Activated T-helper 17 cell treated with anti-CD3 and anti-CD28 coated beads, Interleukin-2, amount 50 U/mL, for 72 hours (primary cell): Measurements from ENCODE around the gene WIPF2. TPM values are rescaled to one million over a fixed set of nuclear protein-coding genes. Genes with fewer than 3 reads are reported as not detected.
A peak's percentile ranks its signal among the peaks of the same experiment; 100 is the strongest.
"Not testable (repeated sequence)": the region's sequence is repeated elsewhere in the genome, so short reads cannot be mapped to it uniquely, and the experiment has no call there.

Source experiments
- ATAC-seq: fragments of 150-1000 bp; cut with Tn5 transposase; replicated peaks from 2 replicates; pipeline ENCODE4 v1.10.0; 2021; ENCODE audit warnings: mild to moderate bottlenecking, moderate library complexity
- H3K27ac Mint-ChIP-seq: one replicate; pipeline ENCODE4 v1.8.0; 2022; ENCODE audit warnings: mixed read lengths
- H3K27me3 Mint-ChIP-seq: one replicate; pipeline ENCODE4 v1.8.0; 2022; ENCODE audit warnings: mixed read lengths
- H3K36me3 Mint-ChIP-seq: one replicate; pipeline ENCODE4 v1.8.0; 2022; ENCODE audit warnings: low read depth, mild to moderate bottlenecking, mixed read lengths
- H3K4me1 Mint-ChIP-seq: one replicate; pipeline ENCODE4 v1.8.0; 2022; ENCODE audit warnings: mixed read lengths
- H3K4me3 Mint-ChIP-seq: one replicate; pipeline ENCODE4 v1.8.0; 2022; ENCODE audit warnings: mild to moderate bottlenecking, mixed read lengths
- H3K9me3 Mint-ChIP-seq: one replicate; pipeline ENCODE4 v1.8.0; 2022; ENCODE audit warnings: mixed read lengths
- total RNA-seq, 2 donors: library from RNA; stranded (reverse); gene quantifications; one replicate each; pipeline ENCODE4 v1.2.3, GENCODE V29; 2022

The WIPF2 gene
- total RNA-seq, 2 donors from 2014 or later, result 25.1 to 38.0 TPM

- peaks cover 9% of the 10 kb centered on the region for H3K36me3 Mint-ChIP-seq
- peaks cover 8% of the 10 kb centered on the region for H3K4me1 Mint-ChIP-seq
- H3K4me3 Mint-ChIP-seq, result no peak overlapping the region
- H3K27ac Mint-ChIP-seq, result no peak overlapping the region
- no peak for ATAC-seq
- H3K27me3 Mint-ChIP-seq, result no peaks in the 10 kb centered on the region
- H3K9me3 Mint-ChIP-seq, result no peaks in the 10 kb centered on the region
These were observed 37.9 kb upstream of the WIPF2 start for GRCh38 chr17:40181205-40181604.

GRCh38 chr17:40182606-40183005 lies 36.5 kb upstream of the WIPF2 start:
- H3K36me3 Mint-ChIP-seq, result no peaks in the 10 kb centered on the region
- no peak overlapping the region for H3K4me3 Mint-ChIP-seq
- no peaks in the 10 kb centered on the region for H3K4me1 Mint-ChIP-seq
- no peaks in the 10 kb centered on the region for H3K9me3 Mint-ChIP-seq
- H3K27ac Mint-ChIP-seq, result no peak overlapping the region
- ATAC-seq, result no peak
- no peaks in the 10 kb centered on the region for H3K27me3 Mint-ChIP-seq

- Mint-ChIP-seq H3K27me3 (no peaks in the 10 kb centered on the region), H3K4me1 (no peaks in the 10 kb centered on the region), H3K4me3 (no peak overlapping the region), H3K36me3 (no peaks in the 10 kb centered on the region), H3K9me3 (no peaks in the 10 kb centered on the region), H3K27ac (no peak overlapping the region)
- no peak for ATAC-seq
These were observed 31.9 kb upstream of the WIPF2 start for GRCh38 chr17:40187238-40187637.

DNA sequence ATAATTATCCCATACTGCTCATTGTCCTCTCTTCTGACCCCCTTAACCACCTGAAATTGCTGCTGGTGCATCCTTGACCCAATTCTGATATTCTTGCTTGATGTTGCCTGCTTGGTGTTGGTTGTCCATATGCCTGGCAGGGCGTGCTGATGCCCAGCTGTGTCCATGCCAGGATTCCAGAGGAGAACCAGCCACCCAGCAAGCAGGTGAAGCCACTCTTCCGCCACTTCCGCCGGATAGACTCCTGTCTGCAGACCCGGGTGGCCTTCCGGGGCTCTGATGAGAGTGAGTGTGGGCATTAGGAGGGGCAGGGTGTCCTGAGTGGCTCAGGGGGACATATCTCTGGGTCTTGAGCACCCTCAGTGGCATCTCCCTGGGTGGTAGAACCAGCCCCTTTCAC lies 30.4 kb upstream of the WIPF2 start:
- no peak for ATAC-seq
- Mint-ChIP-seq H3K4me1 (no peaks in the 10 kb centered on the region), H3K4me3 (no peak overlapping the region), H3K36me3 (no peaks in the 10 kb centered on the region), H3K9me3 (no peaks in the 10 kb centered on the region), H3K27ac (no peak overlapping the region), H3K27me3 (no peaks in the 10 kb centered on the region)

DNA sequence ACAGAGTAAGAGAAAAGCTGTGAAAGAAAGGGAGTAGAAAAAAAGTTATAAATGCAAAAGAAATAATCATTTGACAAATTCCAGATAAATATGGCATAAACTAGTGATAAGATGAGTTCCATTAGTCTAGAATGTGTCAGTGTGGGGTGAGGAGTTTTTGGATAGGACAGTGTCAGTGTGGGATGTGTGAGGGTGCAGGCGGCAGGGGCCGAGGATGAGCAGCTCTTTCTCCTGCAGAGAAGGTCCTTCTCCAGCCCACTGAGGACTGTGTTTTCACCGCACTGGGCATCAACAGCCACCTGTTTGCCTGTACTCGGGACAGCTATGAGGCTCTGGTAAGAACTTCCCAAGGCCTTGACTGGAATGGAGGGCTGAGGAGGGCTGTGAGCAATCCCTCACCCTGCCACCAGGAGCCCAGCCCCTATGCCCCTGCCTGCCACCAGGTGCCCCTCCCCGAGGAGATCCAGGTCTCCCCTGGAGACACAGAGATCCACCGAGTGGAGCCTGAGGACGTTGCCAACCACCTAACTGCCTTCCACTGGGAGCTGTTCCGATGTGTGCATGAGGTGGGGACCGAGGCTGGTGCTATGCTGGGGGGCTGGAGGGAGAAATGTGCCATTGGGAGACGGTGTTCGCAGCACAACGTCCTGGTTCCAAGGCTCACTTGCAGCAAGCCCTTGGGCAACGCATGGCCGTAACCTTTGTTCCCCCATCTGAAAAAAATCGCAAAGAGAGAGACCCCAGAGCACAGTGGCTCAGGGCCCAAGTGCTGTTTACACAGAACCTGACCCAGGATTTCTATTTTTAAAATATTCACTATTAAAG lies 28.7 kb upstream of the WIPF2 start:
- no peaks in the 10 kb centered on the region for H3K27me3 Mint-ChIP-seq
- H3K9me3 Mint-ChIP-seq, result no peaks in the 10 kb centered on the region
- H3K4me1 Mint-ChIP-seq, result no peaks in the 10 kb centered on the region
- H3K27ac Mint-ChIP-seq, result no peak overlapping the region
- H3K36me3 Mint-ChIP-seq, result no peaks in the 10 kb centered on the region
- ATAC-seq, result peak; percentile 27
- peak overlapping the region; percentile 87 for H3K4me3 Mint-ChIP-seq

DNA sequence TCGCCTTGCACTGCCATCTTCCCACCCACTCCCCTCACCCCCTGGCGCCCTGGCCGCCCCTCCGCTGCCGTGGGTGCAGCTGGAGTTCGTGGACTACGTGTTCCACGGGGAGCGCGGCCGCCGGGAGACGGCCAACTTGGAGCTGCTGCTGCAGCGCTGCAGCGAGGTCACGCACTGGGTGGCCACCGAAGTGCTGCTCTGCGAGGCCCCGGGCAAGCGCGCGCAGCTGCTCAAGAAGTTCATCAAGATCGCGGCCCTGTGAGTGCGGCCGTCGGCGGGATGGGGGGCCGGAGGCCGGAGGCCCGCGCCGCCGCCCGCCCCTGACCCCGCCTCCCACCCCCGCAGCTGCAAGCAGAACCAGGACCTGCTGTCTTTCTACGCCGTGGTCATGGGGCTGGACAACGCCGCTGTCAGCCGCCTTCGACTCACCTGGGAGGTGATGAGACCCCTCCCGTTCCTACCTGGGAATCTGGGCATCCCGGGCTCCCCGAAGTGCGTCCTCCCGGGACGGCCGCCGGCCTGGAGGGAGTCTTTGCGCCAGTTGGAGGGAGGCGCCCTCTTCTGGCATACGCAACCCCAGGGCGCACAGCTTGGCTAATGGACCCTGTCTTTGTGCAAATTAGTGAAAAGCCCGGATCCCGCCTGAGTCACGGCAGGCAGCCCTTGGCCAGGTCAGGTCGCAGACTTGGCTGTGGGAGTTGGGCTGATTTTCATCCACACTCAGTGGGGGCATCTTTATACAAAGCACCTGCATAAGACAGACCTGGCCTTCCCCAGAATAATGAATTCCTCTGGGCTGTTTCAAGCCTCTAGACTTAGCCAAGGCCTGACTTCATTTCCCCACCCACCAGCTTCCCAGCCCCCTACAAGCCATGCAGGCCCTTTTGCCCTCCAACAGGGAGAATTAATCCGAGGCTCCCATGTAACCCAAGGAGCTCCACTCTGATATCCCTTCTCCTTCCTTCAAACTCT lies 27.6 kb upstream of the WIPF2 start:
- peak; percentile 92 for ATAC-seq
- no peaks in the 10 kb centered on the region for H3K27me3 Mint-ChIP-seq
- H3K4me3 Mint-ChIP-seq, result peak overlapping the region; percentile 87
- no peaks in the 10 kb centered on the region for H3K9me3 Mint-ChIP-seq
- no peaks in the 10 kb centered on the region for H3K4me1 Mint-ChIP-seq
- H3K27ac Mint-ChIP-seq, result peak overlapping the region; percentile 77
- H3K36me3 Mint-ChIP-seq, result no peaks in the 10 kb centered on the region

GRCh38 chr17:40192961-40193360 lies 26.1 kb upstream of the WIPF2 start:
- no peak overlapping the region for H3K4me3 Mint-ChIP-seq
- no peaks in the 10 kb centered on the region for H3K36me3 Mint-ChIP-seq
- ATAC-seq, result no peak
- H3K27ac Mint-ChIP-seq, result no peak overlapping the region
- H3K9me3 Mint-ChIP-seq, result no peaks in the 10 kb centered on the region
- H3K4me1 Mint-ChIP-seq, result no peaks in the 10 kb centered on the region
- H3K27me3 Mint-ChIP-seq, result peaks cover 4% of the 10 kb centered on the region

GRCh38 chr17:40194821-40195220 lies 24.3 kb upstream of the WIPF2 start:
- Mint-ChIP-seq H3K4me3 (no peak overlapping the region), H3K36me3 (no peaks in the 10 kb centered on the region), H3K27ac (no peak overlapping the region), H3K27me3 (peaks cover 4% of the 10 kb centered on the region), H3K9me3 (no peaks in the 10 kb centered on the region), H3K4me1 (no peaks in the 10 kb centered on the region)
- no peak for ATAC-seq

DNA sequence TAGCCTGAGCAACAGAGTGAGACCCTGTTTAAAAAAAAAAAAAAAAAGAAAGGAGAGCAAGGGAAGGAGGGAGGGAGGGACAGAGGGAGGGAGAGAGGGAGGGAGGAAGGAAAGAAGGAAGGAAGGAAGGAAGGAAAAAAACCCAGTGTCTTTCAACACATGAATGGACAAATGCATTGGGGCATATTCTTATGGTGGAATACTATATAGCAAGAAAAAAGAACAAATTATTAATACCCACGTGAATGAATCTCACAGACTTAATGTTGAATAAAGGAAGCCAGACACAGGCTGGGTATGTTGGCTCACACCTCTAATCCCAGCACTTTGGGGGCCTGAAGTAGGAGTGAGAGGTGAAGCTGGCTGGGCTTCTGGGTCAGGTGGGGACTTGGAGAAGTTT lies 21.6 kb upstream of the WIPF2 start:
- Mint-ChIP-seq H3K4me1 (no peaks in the 10 kb centered on the region), H3K27ac (no peak overlapping the region), H3K9me3 (no peaks in the 10 kb centered on the region), H3K4me3 (no peak overlapping the region), H3K27me3 (peaks cover 4% of the 10 kb centered on the region), H3K36me3 (no peaks in the 10 kb centered on the region)
- no peak for ATAC-seq

GRCh38 chr17:40197965-40198456 lies 21.1 kb upstream of the WIPF2 start:
- not testable (repeated sequence) for H3K4me1 Mint-ChIP-seq, H3K9me3 Mint-ChIP-seq
- peak overlapping the region; percentile 27 for H3K4me3 Mint-ChIP-seq

DNA sequence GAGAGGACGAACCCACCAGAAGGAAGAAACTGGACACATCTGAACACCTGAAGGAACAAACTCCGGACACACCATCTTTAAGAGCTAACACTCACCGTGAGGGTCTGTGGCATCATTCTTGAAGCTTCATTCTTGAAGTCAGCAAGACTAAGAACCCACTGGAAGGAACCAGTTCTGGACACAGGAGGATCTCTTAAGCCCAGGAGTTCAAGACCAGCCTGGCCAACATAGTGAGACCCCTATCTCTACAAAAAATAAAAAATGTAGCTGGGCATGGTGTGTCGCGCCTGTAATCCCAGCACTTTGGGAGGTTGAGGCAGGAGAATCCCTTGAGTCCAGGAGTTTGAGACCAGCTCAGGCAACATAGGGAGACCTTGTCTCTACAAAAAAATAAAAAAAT lies 20.5 kb upstream of the WIPF2 start:
- H3K27me3 Mint-ChIP-seq, result peaks cover 4% of the 10 kb centered on the region
- H3K9me3 Mint-ChIP-seq, result no peaks in the 10 kb centered on the region
- ATAC-seq, result no peak
- no peak overlapping the region for H3K27ac Mint-ChIP-seq
- H3K36me3 Mint-ChIP-seq, result no peaks in the 10 kb centered on the region
- H3K4me3 Mint-ChIP-seq, result peak overlapping the region; percentile 27
- H3K4me1 Mint-ChIP-seq, result no peaks in the 10 kb centered on the region

More at GRCh38 chr17:40197965-40198456, 21.1 kb upstream of the WIPF2 start:
- ATAC-seq, result peak; percentile 33
- H3K27me3 Mint-ChIP-seq, H3K27ac Mint-ChIP-seq, H3K36me3 Mint-ChIP-seq: not testable (repeated sequence)

- no peaks in the 10 kb centered on the region for H3K9me3 Mint-ChIP-seq
- no peaks in the 10 kb centered on the region for H3K4me1 Mint-ChIP-seq
- ATAC-seq, result no peak
- no peaks in the 10 kb centered on the region for H3K36me3 Mint-ChIP-seq
- no peak overlapping the region for H3K4me3 Mint-ChIP-seq
- H3K27ac Mint-ChIP-seq, result no peak overlapping the region
- H3K27me3 Mint-ChIP-seq, result no peaks in the 10 kb centered on the region
These were observed 16.0 kb upstream of the WIPF2 start for GRCh38 chr17:40203131-40203530.

DNA sequence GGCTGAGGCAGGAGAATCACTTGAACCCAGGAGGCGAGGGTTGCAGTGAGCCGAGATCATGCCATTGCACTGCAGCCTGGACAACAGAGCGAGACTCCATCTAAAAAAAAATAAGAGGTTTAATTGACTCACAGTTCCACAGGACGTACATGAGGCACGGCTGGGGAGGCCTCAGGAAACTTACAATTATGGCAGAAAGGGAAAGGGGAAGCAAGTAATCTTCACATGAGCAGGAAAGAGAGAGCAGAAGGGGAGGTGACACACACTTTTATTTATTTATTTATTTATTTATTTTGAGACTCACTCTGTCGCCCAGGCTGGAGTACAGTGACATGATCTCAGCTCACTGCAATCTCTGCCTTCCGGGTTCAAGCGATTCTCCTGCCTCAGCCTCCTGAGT lies 12.9 kb upstream of the WIPF2 start:
- H3K4me1 Mint-ChIP-seq, H3K9me3 Mint-ChIP-seq: not testable (repeated sequence)

DNA sequence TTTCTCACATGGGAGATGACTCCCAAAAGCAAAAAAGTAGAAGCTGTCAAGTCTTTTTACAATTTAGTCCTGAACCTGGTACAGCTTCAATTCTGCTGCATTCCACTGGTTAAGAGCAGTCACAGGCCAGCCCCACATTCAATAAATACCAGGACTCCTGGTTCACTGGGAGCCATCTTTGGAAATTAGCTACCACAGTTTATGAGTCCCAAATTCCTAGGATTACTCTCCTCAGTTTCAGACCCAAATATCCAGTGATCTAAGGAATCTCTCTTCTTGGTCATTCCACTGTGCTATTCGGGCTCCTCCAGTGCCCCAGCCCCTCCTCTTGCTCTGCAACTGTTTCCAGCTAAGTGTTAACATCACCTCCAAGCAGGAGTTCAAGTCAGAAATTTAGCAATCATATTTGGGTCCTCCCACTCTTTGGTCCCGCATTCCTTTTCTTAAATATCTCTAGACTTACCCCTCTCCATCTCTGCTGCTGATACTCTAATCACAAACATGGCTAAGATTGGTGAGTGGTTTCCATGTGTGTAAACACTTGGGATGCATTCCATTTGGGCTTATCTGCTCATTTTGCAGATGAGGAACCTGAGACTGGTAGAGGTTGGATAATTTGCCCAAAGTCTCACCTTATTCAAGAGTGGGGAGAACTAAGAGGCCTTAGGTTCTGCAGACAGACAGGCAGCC lies 9.6 kb upstream of the WIPF2 start:
- no peak overlapping the region for H3K4me3 Mint-ChIP-seq
- no peak for ATAC-seq
- H3K4me1 Mint-ChIP-seq, result no peaks in the 10 kb centered on the region
- no peaks in the 10 kb centered on the region for H3K36me3 Mint-ChIP-seq
- no peak overlapping the region for H3K27ac Mint-ChIP-seq
- no peaks in the 10 kb centered on the region for H3K27me3 Mint-ChIP-seq
- no peaks in the 10 kb centered on the region for H3K9me3 Mint-ChIP-seq

More for the DNA sequence above, 12.9 kb upstream of the WIPF2 start:
- not testable (repeated sequence) for H3K27ac Mint-ChIP-seq, H3K36me3 Mint-ChIP-seq, H3K27me3 Mint-ChIP-seq, H3K4me3 Mint-ChIP-seq, ATAC-seq
